GM18511 (cell line): Measurements from ENCODE around the gene UROC1.

ENCODE experiments used
- ATAC-seq: cut with Tn5 transposase; IDR thresholded peaks from one replicate; pipeline ENCODE4 v1.9.1; 2021; ENCODE audit warnings: mild to moderate bottlenecking, moderate library complexity; ENCODE audit not compliant: unreplicated experiment

UROC1 gene

DNA sequence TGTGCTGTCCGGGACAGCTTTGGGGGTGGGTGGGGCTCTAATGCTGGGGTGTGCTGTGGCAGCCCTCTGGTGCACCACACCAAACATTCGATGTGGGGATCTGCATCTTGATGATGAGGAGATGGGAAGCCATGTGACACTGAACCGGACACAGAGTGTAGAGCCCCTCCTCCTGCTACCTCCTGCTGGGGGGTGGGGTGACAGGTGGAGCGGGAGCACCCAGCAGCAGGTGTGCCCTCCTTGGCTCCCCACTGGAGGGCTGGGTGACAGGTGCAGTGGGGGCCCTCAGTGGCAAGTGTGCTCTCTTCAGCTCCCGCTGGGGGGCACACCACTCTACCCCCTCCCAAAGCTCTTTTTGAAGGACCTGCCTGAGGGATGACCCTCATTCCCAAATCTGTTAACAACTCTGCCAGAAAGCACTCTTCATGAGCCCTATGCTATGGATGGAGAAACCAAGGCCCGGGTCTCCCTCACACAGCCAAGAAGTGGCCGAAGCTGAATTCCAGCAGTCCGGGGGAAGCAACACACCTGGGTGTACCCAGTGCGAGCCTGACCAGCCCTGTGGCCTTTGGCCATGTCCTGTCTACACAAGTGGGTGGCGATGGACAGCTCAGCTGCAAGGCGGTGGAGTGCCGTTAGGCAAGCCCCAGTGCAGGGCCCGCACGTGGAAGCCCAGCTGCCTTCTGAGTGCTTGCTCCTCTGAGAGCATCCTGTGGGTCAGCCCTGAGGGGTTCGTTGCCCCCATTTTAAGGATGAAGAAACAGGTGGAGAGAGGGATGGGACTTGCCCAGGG lies 609 bp upstream of the UROC1 start:
- no peak for ATAC-seq

GRCh38 chr3:126516936-126517290 lies 660 bp downstream of the UROC1 start:
- ATAC-seq, result no peak

DNA sequence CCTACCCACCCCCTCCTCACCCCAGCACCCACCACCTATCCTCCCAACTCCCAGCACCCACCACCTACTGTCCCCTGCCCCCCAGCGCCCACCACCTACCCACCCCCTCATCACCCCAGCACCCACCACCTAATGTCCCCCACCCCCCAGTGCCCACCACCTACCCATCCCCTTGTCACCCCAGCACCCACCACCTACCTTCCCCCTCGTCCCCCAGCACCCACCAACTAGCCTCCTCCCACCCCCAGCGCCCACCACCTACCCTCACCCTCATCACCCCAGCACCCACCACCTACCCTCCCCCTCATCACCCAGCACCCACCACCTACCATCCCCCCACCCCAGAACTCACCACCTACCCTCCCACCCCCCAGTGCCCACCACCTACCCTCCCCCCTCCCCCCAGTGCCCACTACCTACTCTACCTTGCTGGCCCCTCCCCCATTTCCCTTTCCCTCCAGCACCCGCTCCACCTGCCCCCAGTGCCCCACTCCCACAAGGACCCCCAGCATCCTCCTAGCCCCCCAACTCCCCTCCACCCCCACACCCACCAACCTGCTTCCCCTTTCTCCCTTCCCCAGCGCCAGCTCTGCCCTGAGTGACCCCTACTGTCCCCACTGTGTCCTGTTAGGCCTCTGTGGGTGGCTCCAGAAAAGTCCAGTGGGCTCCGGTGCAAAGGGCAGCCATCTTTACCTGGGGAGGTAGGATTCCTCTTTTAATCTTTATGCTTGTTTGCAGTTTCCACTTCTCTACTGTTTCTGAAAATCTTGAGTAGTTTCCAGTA lies 1.2 kb downstream of the UROC1 start:
- ATAC-seq, result no peak

DNA sequence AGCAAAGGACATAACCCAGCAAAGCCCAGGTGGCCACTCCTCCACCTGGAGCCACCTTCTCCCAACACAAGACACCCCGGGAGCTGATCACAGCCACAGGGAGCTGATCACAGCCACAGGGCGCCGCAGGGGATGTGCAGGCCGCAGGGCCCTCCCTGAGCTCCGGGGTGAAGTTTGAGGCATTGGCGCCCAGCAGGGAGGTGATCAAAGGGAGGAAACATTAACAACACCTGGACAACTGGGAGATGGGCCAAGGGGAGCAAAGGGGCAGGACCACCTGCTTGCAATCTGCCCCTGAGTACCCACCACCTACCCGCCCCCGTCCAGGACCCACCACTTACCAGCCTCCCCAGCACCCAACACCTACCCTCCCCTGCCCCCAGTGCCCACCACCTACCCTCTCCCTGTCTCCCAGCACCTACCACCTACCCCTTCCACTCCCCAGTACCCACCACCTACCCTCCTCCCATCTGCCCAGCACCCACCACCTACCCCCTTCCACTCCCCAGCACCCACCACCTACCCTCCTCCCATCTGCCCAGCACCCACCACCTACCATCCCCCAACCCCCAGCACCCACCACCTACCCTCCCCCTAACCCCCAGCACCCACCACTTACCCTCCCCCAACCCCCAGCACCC lies 2.4 kb downstream of the UROC1 start:
- ATAC-seq, result no peak

DNA sequence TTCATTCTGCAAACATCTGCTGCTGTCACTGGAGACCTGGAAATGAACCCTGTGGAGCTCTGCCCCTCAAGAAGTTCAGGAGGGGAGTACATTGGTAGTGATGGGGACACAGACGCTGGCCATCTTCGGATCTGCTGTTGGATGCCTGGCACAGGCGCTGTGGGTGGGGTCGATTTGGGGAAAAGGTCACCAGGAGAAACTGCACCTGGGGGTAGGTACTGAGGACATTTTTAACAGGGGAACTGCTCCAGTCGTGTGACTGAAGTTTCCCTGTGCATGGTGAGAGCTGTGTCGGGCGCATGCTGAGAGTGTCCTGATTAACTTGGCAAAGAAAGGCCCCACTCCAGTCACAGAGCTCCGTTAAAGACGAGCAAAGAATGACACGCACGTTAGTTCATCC lies 3.4 kb downstream of the UROC1 start:
- no peak for ATAC-seq

GRCh38 chr3:126512916-126513650 lies 4.5 kb downstream of the UROC1 start:
- ATAC-seq, result no peak

DNA sequence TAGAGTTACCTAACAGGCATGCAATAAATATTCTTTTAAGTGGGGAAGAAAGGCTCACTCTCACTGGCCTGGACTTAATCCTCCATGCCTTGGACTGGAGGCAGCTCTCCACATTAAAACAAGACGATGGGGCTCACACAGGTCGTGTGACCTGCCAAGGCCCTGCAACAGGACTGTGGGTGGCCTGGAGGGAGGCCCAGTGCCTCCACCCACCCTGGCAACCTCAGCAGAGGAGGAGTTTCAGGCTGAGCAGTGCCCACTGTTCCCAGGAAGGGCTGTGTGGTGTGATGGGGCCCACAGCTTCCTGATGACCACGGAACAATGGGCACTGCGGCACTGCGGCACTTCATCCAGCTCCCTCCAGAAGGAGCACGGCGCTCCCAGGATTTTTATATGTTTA lies 5.5 kb downstream of the UROC1 start:
- ATAC-seq, result no peak

DNA sequence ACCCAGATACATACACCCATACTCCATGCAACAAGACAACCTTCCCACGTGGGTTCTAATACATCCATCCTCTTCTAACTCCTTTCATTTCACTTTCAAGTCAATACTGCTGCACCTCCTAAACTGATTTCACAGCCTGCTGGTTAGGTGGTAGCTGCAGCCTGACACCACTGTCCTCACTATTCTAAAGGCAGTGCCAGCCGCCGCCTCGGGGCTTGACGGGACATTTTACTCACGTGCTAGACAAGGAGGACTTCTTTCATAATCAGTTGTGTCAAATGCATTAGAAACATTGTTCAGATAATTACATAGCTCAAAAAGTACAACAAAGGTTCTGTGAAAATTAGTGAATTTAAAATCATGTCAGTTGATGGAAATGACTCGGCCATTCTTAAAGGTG lies 6.3 kb downstream of the UROC1 start:
- ATAC-seq, result no peak

DNA sequence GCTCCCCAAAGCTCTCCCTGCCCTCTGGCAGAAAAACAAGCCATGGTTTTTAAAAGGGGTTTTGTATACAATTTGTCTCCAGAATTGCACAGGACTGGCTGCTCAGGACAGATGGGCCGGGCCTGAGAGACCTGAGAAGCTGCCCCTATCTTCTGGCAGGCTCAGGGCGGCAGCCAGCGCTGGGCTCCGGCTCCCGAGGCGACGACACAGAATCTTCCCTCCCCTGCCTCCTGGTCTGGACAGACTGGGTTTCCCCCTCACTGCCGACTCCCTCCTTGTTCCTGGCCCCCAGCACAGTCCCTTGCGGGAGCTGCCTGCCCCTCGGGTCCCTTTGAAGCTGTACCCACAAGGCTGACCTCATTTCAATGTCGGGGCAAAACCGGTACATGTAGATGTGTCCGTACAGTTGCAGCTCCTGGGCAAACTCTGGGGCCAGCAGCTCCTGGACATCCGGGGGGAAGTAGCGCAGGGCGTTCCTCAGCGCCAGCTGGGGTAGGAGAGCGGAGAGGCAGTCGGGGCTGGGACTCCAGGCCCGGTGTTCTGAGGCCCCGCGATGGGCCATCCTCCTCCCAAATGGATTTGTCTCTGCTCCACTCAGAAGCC lies 7.2 kb downstream of the UROC1 start:
- no peak for ATAC-seq

GRCh38 chr3:126509597-126510307 lies 7.8 kb downstream of the UROC1 start:
- ATAC-seq, result no peak

GRCh38 chr3:126508564-126508964 lies 9.0 kb downstream of the UROC1 start:
- no peak for ATAC-seq

DNA sequence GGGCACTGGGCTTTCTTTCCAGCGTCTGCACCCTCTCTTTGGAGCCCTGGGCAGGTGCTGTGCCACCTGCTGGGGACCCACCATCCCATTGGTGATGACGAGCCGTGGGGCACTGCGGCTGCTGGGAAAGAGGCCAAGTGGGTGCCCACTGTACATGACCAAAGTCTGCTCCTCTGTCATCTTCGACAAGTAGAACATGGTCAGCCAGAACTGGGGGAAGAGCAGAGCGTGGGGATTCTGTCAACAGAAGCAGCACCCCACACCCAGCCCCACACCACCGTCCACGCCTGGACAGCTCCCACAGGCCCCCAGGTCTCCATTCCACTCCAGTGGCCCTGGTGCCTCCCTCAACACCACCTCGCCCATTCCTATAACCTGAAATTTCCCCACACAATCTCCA lies 9.7 kb downstream of the UROC1 start:
- no peak for ATAC-seq

DNA sequence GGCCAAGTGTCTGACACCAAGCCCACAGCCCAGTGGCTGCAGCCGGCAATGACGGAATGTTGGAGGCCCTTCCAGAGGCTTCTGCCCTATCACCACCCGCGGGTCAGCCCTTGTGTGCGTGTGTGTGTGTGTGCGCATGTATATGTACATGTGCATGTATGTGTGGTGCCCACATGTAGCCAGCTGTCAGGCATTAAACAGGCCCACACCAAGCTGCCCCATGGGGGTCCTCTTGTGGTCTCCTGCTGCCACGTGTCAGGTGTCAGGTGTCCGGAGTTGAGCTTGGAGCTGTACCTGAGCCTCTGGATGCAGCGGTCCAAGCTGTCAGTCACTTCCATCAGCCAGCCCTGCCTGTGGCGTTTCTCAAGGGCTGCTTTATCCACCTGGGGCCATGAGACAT lies 13.9 kb downstream of the UROC1 start:
- no peak for ATAC-seq

- ATAC-seq, result no peak
These were observed 14.9 kb downstream of the UROC1 start for GRCh38 chr3:126502656-126503055.

- no peak for ATAC-seq
These were observed 15.8 kb downstream of the UROC1 start for GRCh38 chr3:126501736-126502135.

- no peak for ATAC-seq
These were observed 16.5 kb downstream of the UROC1 start for GRCh38 chr3:126501054-126501453.

GRCh38 chr3:126500016-126500415 lies 17.6 kb downstream of the UROC1 start:
- no peak for ATAC-seq

DNA sequence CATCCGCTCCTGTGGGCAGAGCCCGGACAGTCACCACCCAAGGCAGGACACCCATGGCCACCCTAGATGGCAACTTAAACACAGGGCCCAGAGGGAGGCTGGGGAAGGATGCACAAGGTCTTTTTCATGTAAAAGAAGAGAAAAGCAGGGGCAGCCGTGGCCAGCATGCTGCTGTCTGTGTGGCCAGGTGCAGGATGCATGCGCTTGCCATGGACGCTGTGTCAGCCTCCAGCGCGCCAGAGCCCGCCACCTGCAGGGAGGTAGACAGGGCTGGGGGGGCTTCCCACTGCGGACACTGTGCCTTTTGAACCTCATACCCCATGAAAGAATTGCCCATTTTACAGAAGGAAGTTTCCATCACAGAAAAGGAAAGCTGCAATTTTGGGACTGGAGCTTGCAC lies 18.2 kb downstream of the UROC1 start:
- no peak for ATAC-seq

GRCh38 chr3:126498929-126499328 lies 18.6 kb downstream of the UROC1 start:
- ATAC-seq, result no peak

DNA sequence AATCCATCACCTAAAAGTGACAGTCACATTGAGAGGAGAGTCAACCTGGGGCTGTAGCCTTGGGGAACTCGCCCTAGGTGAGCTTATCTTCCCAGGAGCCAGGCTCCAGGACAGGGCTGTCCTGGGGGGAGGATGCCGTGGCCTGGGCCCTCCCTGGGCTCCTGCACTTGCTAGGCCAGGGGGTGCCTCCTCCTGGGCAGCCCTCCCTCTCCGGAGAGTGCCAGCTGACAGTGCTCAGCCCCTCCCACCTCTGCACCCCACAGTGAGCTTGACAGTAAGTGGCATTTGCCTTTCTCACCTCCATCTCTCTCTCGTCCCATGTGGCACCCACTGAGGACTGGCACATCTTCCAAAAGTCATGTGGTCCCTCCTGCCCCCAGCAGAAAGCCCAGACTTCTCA lies 19.1 kb downstream of the UROC1 start:
- no peak for ATAC-seq
